ENCODE results near the gene TRMU. TPM values are rescaled to one million over a fixed set of nuclear protein-coding genes. Genes with fewer than 3 reads are reported as not detected.

Gene TRMU
- total and polyA plus RNA-seq, 2 experiments from 2014 or later = 48.3 to 70.4 TPM

DNA sequence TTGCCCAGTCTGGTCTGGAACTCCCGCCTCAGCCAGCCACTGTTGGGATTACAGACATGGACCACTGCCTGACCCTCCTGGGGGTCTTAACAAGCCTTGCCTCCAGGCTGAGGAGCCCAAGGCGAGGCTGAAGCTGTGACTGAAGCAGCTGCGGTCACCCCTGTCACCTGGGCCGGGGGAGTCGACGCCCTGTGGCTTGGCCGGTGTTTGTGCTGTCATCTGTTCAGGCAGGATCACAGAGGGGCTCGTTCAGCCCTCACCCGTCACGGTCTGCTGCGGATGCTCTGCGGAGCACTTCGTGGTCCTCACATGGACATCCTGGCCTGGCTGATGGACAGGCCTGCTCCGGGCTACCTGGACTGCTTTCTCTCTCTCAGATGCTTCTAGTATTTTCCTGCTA lies 23.8 kb downstream of the TRMU start:
- no peak for DNase-seq (ENCODE audit: low spot score)
- H2AFZ ChIP-seq = no peak overlapping the region
- no peaks in the 10 kb centered on the region for H3K4me1 ChIP-seq (ENCODE audit: insufficient read depth)
- TF ChIP-seq EZH2 (IDR thresholded peaks at IDR 0.05; ENCODE audit: low read depth, unreplicated experiment) (no peak), CREB1 (CRISPR knock-in tag; IDR thresholded peaks at IDR 0.05; ENCODE audit: low read depth) (no peak), JUNB (IDR thresholded peaks at IDR 0.05; ENCODE audit: unreplicated experiment) (no peak), ZNF462 (CRISPR knock-in tag; IDR thresholded peaks at IDR 0.05) (no peak), STAT1 (IDR thresholded peaks at IDR 0.05; ENCODE audit: unreplicated experiment) (no peak), ZNF114 (CRISPR knock-in tag; IDR thresholded peaks at IDR 0.05) (no peak), REST (IDR thresholded peaks at IDR 0.05; ENCODE audit: unreplicated experiment) (no peak), EZH2phosphoT487 (IDR thresholded peaks at IDR 0.05; ENCODE audit: unreplicated experiment) (no peak), ZNF331 (CRISPR knock-in tag; IDR thresholded peaks at IDR 0.05; ENCODE audit: low read depth) (no peak), POLR2AphosphoS5 (IDR thresholded peaks at IDR 0.05; ENCODE audit: low read depth) (no peak), NANOG (IDR thresholded peaks at IDR 0.05; ENCODE audit: borderline replicate concordance) (no peak)
- TF ChIP-seq, protein P1, sequence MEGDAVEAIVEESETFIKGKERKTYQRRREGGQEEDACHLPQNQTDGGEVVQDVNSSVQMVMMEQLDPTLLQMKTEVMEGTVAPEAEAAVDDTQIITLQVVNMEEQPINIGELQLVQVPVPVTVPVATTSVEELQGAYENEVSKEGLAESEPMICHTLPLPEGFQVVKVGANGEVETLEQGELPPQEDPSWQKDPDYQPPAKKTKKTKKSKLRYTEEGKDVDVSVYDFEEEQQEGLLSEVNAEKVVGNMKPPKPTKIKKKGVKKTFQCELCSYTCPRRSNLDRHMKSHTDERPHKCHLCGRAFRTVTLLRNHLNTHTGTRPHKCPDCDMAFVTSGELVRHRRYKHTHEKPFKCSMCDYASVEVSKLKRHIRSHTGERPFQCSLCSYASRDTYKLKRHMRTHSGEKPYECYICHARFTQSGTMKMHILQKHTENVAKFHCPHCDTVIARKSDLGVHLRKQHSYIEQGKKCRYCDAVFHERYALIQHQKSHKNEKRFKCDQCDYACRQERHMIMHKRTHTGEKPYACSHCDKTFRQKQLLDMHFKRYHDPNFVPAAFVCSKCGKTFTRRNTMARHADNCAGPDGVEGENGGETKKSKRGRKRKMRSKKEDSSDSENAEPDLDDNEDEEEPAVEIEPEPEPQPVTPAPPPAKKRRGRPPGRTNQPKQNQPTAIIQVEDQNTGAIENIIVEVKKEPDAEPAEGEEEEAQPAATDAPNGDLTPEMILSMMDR (conservative IDR thresholded peaks at IDR 0.05; ENCODE audit: low read depth in 2 of 2) = no peak
- peaks cover 4% of the 10 kb centered on the region; the same call in 1 of the 2 replicates for H3F3A ChIP-seq (replicated peaks; ENCODE audit: low read depth)
- no peak overlapping the region for H3K4me2 ChIP-seq
- no peaks in the 10 kb centered on the region for H3K27me3 ChIP-seq (ENCODE audit: insufficient read depth)
- no peak overlapping the region for H3K27ac Mint-ChIP-seq
- peaks cover 3% of the 10 kb centered on the region; the same call in 1 of the 2 replicates for H3K36me3 ChIP-seq (ENCODE audit: insufficient read depth)
- no peak for ATAC-seq
- H3K27me3 Mint-ChIP-seq (ENCODE audit: insufficient read depth, low read depth, poor library complexity) = peaks cover 8% of the 10 kb centered on the region
- no peaks in the 10 kb centered on the region; the same call in 1 of the 3 replicates for H3K4me1 Mint-ChIP-seq
- H3K4me3 ChIP-seq = no peak overlapping the region
- H4K20me1 ChIP-seq (replicated peaks; ENCODE audit: insufficient read depth) = peaks cover 9% of the 10 kb centered on the region
- peaks cover 2% of the 10 kb centered on the region; the same call in 1 of the 3 replicates for H3K9me3 Mint-ChIP-seq
- H3K79me2 ChIP-seq (replicated peaks; ENCODE audit: insufficient read depth) = no peaks in the 10 kb centered on the region
- H3K27ac ChIP-seq (ENCODE audit: low read depth) = 0 out of 2 replicates have a peak overlapping the region, but pooled peaks have one; percentile 19
- no peaks in the 10 kb centered on the region for H3K9me2 ChIP-seq (ENCODE audit: insufficient read depth)
- no peak overlapping the region for H3K4me3 Mint-ChIP-seq
- peaks cover 32% of the 10 kb centered on the region for H3K36me3 Mint-ChIP-seq (ENCODE audit: low read depth)

Data from GM23338 (cell line).